Thyroid gland (tissue), 4 donors: ENCODE measurements around the gene HYLS1.
"Not testable (repeated sequence)": the region's sequence is repeated elsewhere in the genome, so short reads cannot be mapped to it uniquely, and the experiment has no call there.

Source experiments
- POLR2A ChIP-seq, 2 donors: fragments of 450-650 bp; IDR thresholded peaks; one replicate each; pipeline ENCODE4 v1.6.1; 2017; ENCODE audit warnings: antibody characterized with exemption in 2 of 2, mild to moderate bottlenecking in 2 of 2, moderate library complexity in 1 of 2
- TF ChIP-seq, protein P1 (sequence below), 6 experiments: fragments of 200-600 bp in 3 of 6; fragments of 450-650 bp in 3 of 6; sonication (generic) in 3 of 6; IDR thresholded peaks; one replicate each; pipeline ENCODE4 v1.5.1; 2016 to 2019; ENCODE audit warnings: antibody characterized with exemption in 6 of 6, mild to moderate bottlenecking in 2 of 6, inconsistent platforms in 1 of 6, moderate library complexity in 1 of 6

DNA sequence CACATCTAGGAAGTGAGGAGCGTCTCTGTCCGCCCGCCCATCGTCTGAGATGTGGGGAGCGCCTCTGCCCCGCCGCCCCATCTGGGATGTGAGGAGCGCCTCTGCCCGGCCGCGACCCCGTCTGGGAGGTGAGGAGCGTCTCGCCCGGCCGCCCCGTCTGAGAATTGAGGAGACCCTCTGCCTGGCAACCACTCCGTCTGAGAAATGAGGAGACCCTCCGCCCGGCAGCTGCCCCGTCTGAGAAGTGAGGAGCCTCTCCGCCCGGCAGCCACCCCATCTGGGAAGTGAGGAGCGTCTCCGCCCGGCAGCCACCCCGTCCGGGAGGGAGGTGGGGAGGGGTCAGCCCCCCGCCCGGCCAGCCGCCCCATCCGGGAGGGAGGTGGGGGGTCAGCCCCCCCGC, 24.7 kb upstream of the HYLS1 start:
- TF ChIP-seq POLR2A (IDR thresholded peaks at IDR 0.05), result not testable (repeated sequence)
- TF ChIP-seq, protein P1, sequence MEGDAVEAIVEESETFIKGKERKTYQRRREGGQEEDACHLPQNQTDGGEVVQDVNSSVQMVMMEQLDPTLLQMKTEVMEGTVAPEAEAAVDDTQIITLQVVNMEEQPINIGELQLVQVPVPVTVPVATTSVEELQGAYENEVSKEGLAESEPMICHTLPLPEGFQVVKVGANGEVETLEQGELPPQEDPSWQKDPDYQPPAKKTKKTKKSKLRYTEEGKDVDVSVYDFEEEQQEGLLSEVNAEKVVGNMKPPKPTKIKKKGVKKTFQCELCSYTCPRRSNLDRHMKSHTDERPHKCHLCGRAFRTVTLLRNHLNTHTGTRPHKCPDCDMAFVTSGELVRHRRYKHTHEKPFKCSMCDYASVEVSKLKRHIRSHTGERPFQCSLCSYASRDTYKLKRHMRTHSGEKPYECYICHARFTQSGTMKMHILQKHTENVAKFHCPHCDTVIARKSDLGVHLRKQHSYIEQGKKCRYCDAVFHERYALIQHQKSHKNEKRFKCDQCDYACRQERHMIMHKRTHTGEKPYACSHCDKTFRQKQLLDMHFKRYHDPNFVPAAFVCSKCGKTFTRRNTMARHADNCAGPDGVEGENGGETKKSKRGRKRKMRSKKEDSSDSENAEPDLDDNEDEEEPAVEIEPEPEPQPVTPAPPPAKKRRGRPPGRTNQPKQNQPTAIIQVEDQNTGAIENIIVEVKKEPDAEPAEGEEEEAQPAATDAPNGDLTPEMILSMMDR (IDR thresholded peaks at IDR 0.05), result not testable (repeated sequence)
